GM12878 (cell line): ENCODE data around the gene LOXL3. TPM values are rescaled to one million over a fixed set of nuclear protein-coding genes. Genes with fewer than 3 reads are reported as not detected.

Source experiments
- BRCA1 ChIP-seq: IDR thresholded peaks from 2 replicates; pipeline ENCODE4 v1.6.1; 2011; ENCODE audit warnings: low read depth, low read length, improper control_type of control experiment
- CEBPB ChIP-seq, 2 experiments: fragments of 150-350 bp in 1 of 2; IDR thresholded peaks; 2 replicates each; pipeline ENCODE4 v1.6.1; 2012 to 2014; ENCODE audit warnings: low read depth in 2 of 2, low read length in 2 of 2, borderline replicate concordance in 1 of 2, inconsistent platforms in 1 of 2
- CHD4 ChIP-seq: fragments of 200-600 bp; sonication (generic); IDR thresholded peaks from 2 replicates; pipeline ENCODE4 v1.6.1; 2016; ENCODE audit warnings: mild to moderate bottlenecking
- DPF2 ChIP-seq: fragments of 450-650 bp; IDR thresholded peaks from 2 replicates; pipeline ENCODE4 v1.6.1; 2017; ENCODE audit warnings: mild to moderate bottlenecking
- EED ChIP-seq: sonication (generic); IDR thresholded peaks from 2 replicates; pipeline ENCODE4 v1.6.1; 2016; ENCODE audit warnings: antibody characterized with exemption, low read depth
- EP300 ChIP-seq, 2 experiments: fragments of 150-350 bp in 1 of 2; IDR thresholded peaks; 2 replicates each; pipeline ENCODE4 v1.6.1; 2011 to 2012; ENCODE audit warnings: low read depth in 2 of 2, low read length in 2 of 2, borderline replicate concordance in 1 of 2, improper control_type of control experiment in 1 of 2, inconsistent platforms in 1 of 2; ENCODE audit not compliant: control insufficient read depth in 1 of 2
- GATAD2B ChIP-seq: fragments of 450-650 bp; conservative IDR thresholded peaks from 2 replicates; pipeline ENCODE4 v1.6.1; 2017; ENCODE audit warnings: low read depth, mild to moderate bottlenecking, moderate library complexity
- HDGF ChIP-seq: fragments of 450-650 bp; IDR thresholded peaks from 2 replicates; pipeline ENCODE4 v1.6.1; 2016; ENCODE audit warnings: antibody characterized with exemption
- IKZF2 ChIP-seq, 2 experiments: fragments of 450-650 bp; IDR thresholded peaks; 2 replicates each; pipeline ENCODE4 v1.6.1; 2017; ENCODE audit warnings: mild to moderate bottlenecking in 2 of 2, moderate library complexity in 2 of 2
- IRF4 ChIP-seq: IDR thresholded peaks from 2 replicates; pipeline ENCODE4 v1.6.1; 2011; ENCODE audit warnings: low read depth, low read length
- MXI1 ChIP-seq: fragments of 150-350 bp; IDR thresholded peaks from 2 replicates; pipeline ENCODE4 v1.6.1; 2011; ENCODE audit warnings: low read depth, mild to moderate bottlenecking, inconsistent platforms, low read length, improper control_type of control experiment
- MYB ChIP-seq: fragments of 150-350 bp; IDR thresholded peaks from 2 replicates; pipeline ENCODE4 v1.6.1; 2014; ENCODE audit warnings: mild to moderate bottlenecking, low read depth, low read length, borderline replicate concordance
- NBN ChIP-seq: fragments of 450-650 bp; IDR thresholded peaks from 2 replicates; pipeline ENCODE4 v1.6.1; 2016
- NRF1 ChIP-seq: conservative IDR thresholded peaks from 2 replicates; pipeline ENCODE4 v1.6.1; 2011; ENCODE audit warnings: mild to moderate bottlenecking, low read depth, low read length, improper control_type of control experiment
- POU2F2 ChIP-seq: IDR thresholded peaks from 3 replicates; pipeline ENCODE4 v1.6.1; 2011; ENCODE audit warnings: low read depth, mild to moderate bottlenecking, low read length, borderline replicate concordance
- RB1 ChIP-seq: fragments of 450-650 bp; formaldehyde crosslinking; IDR thresholded peaks from 2 replicates; pipeline ENCODE4 v1.6.1; 2017; ENCODE audit warnings: mild to moderate bottlenecking, borderline replicate concordance
- RCOR1 ChIP-seq: conservative IDR thresholded peaks from 2 replicates; pipeline ENCODE4 v1.6.1; 2012; ENCODE audit warnings: low read depth, low read length, improper control_type of control experiment
- SMAD1 ChIP-seq: fragments of 450-650 bp; IDR thresholded peaks from 2 replicates; pipeline ENCODE4 v1.6.1; 2018; ENCODE audit warnings: mild to moderate bottlenecking, low read depth; ENCODE audit not compliant: partially characterized antibody
- SMC3 ChIP-seq: IDR thresholded peaks from 2 replicates; pipeline ENCODE4 v1.6.1; 2011; ENCODE audit warnings: low read length, improper control_type of control experiment, borderline replicate concordance
- SUZ12 ChIP-seq: fragments of 200-600 bp; sonication (generic); IDR thresholded peaks from one replicate; pipeline ENCODE4 v1.6.1; 2018; ENCODE audit warnings: antibody characterized with exemption, mild to moderate bottlenecking; ENCODE audit not compliant: unreplicated experiment
- TAF1 ChIP-seq: IDR thresholded peaks from 2 replicates; pipeline ENCODE4 v1.6.1; 2011; ENCODE audit warnings: mild to moderate bottlenecking, low read depth, low read length, borderline replicate concordance
- YY1 ChIP-seq: IDR thresholded peaks from 2 replicates; pipeline ENCODE4 v1.6.1; 2011; ENCODE audit warnings: low read depth, mild to moderate bottlenecking, low read length
- polyA plus RNA-seq, 11 experiments: library from polyadenylated mRNA; depleted of rRNA in 4 of 11; unstranded in 6 of 11; stranded (reverse) in 5 of 11; fragments of >200 nt; fragmentation: Nextera tagmentation in 4 of 11; fragmentation: Illumina TruSeq in 1 of 11; extraction: Ambion mirVana in 4 of 11; extraction: Trizol in 1 of 11; gene quantifications; 1 replicate in 1 of 11; 2 replicates in 10 of 11; pipeline versions ENCODE4 v1.2.1 to v1.2.3, GENCODE V29; 2011 to 2016; ENCODE audit warnings: inconsistent platforms in 2 of 11, missing spikeins in 2 of 11, low read depth in 1 of 11
- total RNA-seq, 4 experiments: library from RNA; depleted of rRNA in 3 of 4; stranded (reverse); fragments of >200 nt in 3 of 4; fragmentation: Illumina TruSeq in 1 of 4; extraction: Trizol in 1 of 4; gene quantifications; 2 replicates each; pipeline versions ENCODE4 v1.2.1 to v1.2.3, GENCODE V29; 2013 to 2021
- TF ChIP-seq, protein P1 (sequence below): fragments of 450-650 bp; IDR thresholded peaks from 2 replicates; pipeline ENCODE4 v1.6.1; 2016; ENCODE audit warnings: mild to moderate bottlenecking
- TF ChIP-seq, protein P2 (sequence below): fragments of 450-650 bp; IDR thresholded peaks from 2 replicates; pipeline ENCODE4 v1.6.1; 2016; ENCODE audit warnings: mild to moderate bottlenecking
- TF ChIP-seq, protein P3 (sequence below): IDR thresholded peaks from 2 replicates; pipeline ENCODE4 v1.6.1; 2011; ENCODE audit warnings: mild to moderate bottlenecking, low read depth, low read length, moderate library complexity; ENCODE audit not compliant: insufficient replicate concordance
- TF ChIP-seq, protein P4 (sequence below): IDR thresholded peaks from 2 replicates; pipeline ENCODE4 v1.6.1; 2012; ENCODE audit warnings: low read depth, low read length, improper control_type of control experiment

LOXL3 gene
- total and polyA plus RNA-seq, 10 of the 15 experiments (the other 5 are each of a cell fraction or from before 2014, with no cell fraction given) = 6.2 to 40.9 (median 23.3) TPM

DNA sequence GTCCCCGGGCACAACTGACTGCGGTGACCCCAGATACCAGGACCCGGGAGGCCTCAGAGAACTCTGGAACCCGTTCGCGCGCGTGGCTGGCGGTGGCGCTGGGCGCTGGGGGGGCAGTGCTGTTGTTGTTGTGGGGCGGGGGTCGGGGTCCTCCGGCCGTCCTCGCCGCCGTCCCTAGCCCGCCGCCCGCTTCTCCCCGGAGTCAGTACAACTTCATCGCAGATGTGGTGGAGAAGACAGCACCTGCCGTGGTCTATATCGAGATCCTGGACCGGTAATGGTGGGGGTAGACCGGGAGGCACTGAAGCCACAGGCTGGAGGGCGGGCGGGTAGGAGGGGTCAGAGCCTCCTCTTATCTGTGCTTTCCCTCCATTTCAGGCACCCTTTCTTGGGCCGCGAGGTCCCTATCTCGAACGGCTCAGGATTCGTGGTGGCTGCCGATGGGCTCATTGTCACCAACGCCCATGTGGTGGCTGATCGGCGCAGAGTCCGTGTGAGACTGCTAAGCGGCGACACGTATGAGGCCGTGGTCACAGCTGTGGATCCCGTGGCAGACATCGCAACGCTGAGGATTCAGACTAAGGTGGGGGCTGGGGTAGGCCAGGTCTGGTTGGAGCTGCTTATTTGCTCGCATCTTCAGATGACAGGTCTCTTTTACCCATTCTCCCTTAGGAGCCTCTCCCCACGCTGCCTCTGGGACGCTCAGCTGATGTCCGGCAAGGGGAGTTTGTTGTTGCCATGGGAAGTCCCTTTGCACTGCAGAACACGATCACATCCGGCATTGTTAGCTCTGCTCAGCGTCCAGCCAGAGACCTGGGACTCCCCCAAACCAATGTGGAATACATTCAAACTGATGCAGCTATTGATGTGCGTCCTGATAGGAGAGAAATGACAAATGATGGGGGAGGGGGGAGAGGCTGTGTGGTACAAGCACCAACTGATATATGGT is 23.2 kb downstream of the LOXL3 start (continued):
- TF ChIP-seq YY1 = peak; percentile 23; the same call in 1 of the 2 replicates
- TF ChIP-seq SMC3 = no peak
- TF ChIP-seq RB1 = peak; percentile 68; the same call in 1 of the 2 replicates
- TF ChIP-seq DPF2 = peak; percentile 55; the same call in 1 of the 2 replicates
- peak; percentile 5; the same call in 2 of the 3 replicates for TF ChIP-seq POU2F2
- TF ChIP-seq NRF1 = no peak
- peak; percentile 76; the same call in 1 of the 2 replicates for TF ChIP-seq HDGF
- TF ChIP-seq, protein P1, sequence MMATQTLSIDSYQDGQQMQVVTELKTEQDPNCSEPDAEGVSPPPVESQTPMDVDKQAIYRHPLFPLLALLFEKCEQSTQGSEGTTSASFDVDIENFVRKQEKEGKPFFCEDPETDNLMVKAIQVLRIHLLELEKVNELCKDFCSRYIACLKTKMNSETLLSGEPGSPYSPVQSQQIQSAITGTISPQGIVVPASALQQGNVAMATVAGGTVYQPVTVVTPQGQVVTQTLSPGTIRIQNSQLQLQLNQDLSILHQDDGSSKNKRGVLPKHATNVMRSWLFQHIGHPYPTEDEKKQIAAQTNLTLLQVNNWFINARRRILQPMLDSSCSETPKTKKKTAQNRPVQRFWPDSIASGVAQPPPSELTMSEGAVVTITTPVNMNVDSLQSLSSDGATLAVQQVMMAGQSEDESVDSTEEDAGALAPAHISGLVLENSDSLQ = peak; percentile 8; the same call in 1 of the 2 replicates
- TF ChIP-seq, protein P2, sequence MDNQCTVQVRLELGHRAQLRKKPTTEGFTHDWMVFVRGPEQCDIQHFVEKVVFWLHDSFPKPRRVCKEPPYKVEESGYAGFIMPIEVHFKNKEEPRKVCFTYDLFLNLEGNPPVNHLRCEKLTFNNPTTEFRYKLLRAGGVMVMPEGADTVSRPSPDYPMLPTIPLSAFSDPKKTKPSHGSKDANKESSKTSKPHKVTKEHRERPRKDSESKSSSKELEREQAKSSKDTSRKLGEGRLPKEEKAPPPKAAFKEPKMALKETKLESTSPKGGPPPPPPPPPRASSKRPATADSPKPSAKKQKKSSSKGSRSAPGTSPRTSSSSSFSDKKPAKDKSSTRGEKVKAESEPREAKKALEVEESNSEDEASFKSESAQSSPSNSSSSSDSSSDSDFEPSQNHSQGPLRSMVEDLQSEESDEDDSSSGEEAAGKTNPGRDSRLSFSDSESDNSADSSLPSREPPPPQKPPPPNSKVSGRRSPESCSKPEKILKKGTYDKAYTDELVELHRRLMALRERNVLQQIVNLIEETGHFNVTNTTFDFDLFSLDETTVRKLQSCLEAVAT = peak; percentile 64
- no peak for TF ChIP-seq CEBPB (IDR thresholded peaks at IDR 0.05; ENCODE audit: borderline replicate concordance in 1 of 2, low read depth in 2 of 2, low read length in 2 of 2)
- TF ChIP-seq BRCA1 = no peak
- no peak for TF ChIP-seq MYB
- TF ChIP-seq EED = peak; percentile 69
- 0 out of 2 replicates have a peak, but pooled peaks have one; percentile 23 for TF ChIP-seq IRF4
- TF ChIP-seq IKZF2 (IDR thresholded peaks at IDR 0.05) = peak in 1 of 2 experiments; percentile 17; a peak in 1 of 4 replicates
- TF ChIP-seq, protein P3, sequence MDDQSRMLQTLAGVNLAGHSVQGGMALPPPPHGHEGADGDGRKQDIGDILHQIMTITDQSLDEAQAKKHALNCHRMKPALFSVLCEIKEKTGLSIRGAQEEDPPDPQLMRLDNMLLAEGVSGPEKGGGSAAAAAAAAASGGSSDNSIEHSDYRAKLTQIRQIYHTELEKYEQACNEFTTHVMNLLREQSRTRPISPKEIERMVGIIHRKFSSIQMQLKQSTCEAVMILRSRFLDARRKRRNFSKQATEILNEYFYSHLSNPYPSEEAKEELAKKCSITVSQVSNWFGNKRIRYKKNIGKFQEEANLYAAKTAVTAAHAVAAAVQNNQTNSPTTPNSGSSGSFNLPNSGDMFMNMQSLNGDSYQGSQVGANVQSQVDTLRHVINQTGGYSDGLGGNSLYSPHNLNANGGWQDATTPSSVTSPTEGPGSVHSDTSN = no peak
- TF ChIP-seq CHD4 = no peak
- TF ChIP-seq GATAD2B = peak; percentile 10; the same call in 1 of the 2 replicates
- TF ChIP-seq, protein P4, sequence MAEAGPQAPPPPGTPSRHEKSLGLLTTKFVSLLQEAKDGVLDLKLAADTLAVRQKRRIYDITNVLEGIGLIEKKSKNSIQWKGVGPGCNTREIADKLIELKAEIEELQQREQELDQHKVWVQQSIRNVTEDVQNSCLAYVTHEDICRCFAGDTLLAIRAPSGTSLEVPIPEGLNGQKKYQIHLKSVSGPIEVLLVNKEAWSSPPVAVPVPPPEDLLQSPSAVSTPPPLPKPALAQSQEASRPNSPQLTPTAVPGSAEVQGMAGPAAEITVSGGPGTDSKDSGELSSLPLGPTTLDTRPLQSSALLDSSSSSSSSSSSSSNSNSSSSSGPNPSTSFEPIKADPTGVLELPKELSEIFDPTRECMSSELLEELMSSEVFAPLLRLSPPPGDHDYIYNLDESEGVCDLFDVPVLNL = no peak
- no peak for TF ChIP-seq SUZ12
- TF ChIP-seq EP300 (IDR thresholded peaks at IDR 0.05; ENCODE audit: borderline replicate concordance in 1 of 2, control insufficient read depth in 1 of 2, low read depth in 2 of 2, low read length in 2 of 2) = peak in 1 of 2 experiments; percentile 54; a peak in 2 of 4 replicates
- no peak for TF ChIP-seq SMAD1
- TF ChIP-seq RCOR1 = 0 out of 2 replicates have a peak, but pooled peaks have one; percentile 65
- peak; percentile 44; the same call in 1 of the 2 replicates for TF ChIP-seq TAF1
- peak; percentile 89 for TF ChIP-seq NBN
- TF ChIP-seq MXI1 = peak; percentile 94
